GM12878 (cell line): Measurements from ENCODE around the gene MYO7B. TPM values are rescaled to one million over a fixed set of nuclear protein-coding genes. Genes with fewer than 3 reads are reported as not detected.

Experiments
- ATAC-seq: fragments of 200-7000 bp; cut with Tn5 transposase; 3 replicates; pipeline ENCODE4 v1.9.1; 2020; ENCODE audit warnings: mild to moderate bottlenecking, moderate library complexity
- BruUV-seq: library from RNA; stranded (reverse); fragments of 400-500 nt; replicated peaks from 2 replicates; lab custom pipeline; 2021; lab: Mats Ljungman, UMichigan
- CTCF ChIA-PET: fragments of 300-600 bp; sonication (Branson Sonifier 250); formaldehyde crosslinking; extraction: SDS; loops from one replicate; lab custom pipeline; 2021; ENCODE audit warnings: inconsistent platforms; lab: Yijun Ruan, JAX
- POLR2A ChIA-PET: fragments of 350-600 bp; formaldehyde crosslinking; extraction: SDS; loops from one replicate; lab custom pipeline; 2021; ENCODE audit warnings: inconsistent platforms; lab: Charles Lee
- RAD21 ChIA-PET: fragments of 300-600 bp; sonication (Branson Sonifier 250); formaldehyde crosslinking; loops from one replicate; lab custom pipeline; 2023; ENCODE audit warnings: antibody characterized with exemption; ENCODE audit not compliant: unreplicated experiment; lab: Charles Lee
- SMC1A ChIA-PET: fragments of 300-600 bp; sonication (Branson Sonifier 250); formaldehyde crosslinking; loops from one replicate; lab custom pipeline; 2023; ENCODE audit not compliant: unreplicated experiment, uncharacterized antibody; lab: Charles Lee
- DNase-seq: peaks from one replicate; pipeline ENCODE4 v3.0.0-alpha.2; 2011; ENCODE audit warnings: low read depth, low spot score
- FAIRE-seq: peaks from 3 replicates; lab custom pipeline; 2011; peaks lifted over from hg19 to GRCh38; lab: Jason Lieb, UNC
- H2AFZ ChIP-seq: 2 replicates; pipeline ENCODE4 v1.6.0; 2011; ENCODE audit warnings: low read depth, low read length, control low read depth; ENCODE audit not compliant: control insufficient read depth
- H3K27ac ChIP-seq: 2 replicates; pipeline ENCODE4 v1.5.1; 2011; ENCODE audit warnings: control low read depth; ENCODE audit not compliant: control insufficient read depth, insufficient read depth
- H3K27me3 ChIP-seq, 2 experiments: replicated peaks in 1 of 2; 2 replicates each; pipeline versions ENCODE4 v1.6.0 to v1.6.1; 2011; ENCODE audit warnings: low read length in 1 of 2; ENCODE audit not compliant: control insufficient read depth in 2 of 2, insufficient read depth in 2 of 2
- H3K36me3 ChIP-seq, 2 experiments: 2 replicates each; pipeline ENCODE4 v1.5.1; 2011; ENCODE audit warnings: low read length in 1 of 2; ENCODE audit not compliant: control insufficient read depth in 2 of 2, insufficient read depth in 2 of 2
- H3K4me1 ChIP-seq: 2 replicates; pipeline ENCODE4 v1.6.1; 2011; ENCODE audit warnings: mild to moderate bottlenecking, low read length, moderate library complexity, mixed read lengths; ENCODE audit not compliant: control insufficient read depth, insufficient read depth
- H3K4me2 ChIP-seq: 2 replicates; pipeline ENCODE4 v1.6.0; 2011; ENCODE audit warnings: control low read depth; ENCODE audit not compliant: control insufficient read depth, insufficient read depth
- H3K4me3 ChIP-seq: fragments of 200-600 bp; sonication (generic); 2 replicates; pipeline ENCODE4 v1.5.1; 2016
- H3K79me2 ChIP-seq: 2 replicates; pipeline ENCODE4 v1.6.0; 2011; ENCODE audit warnings: low read length; ENCODE audit not compliant: control insufficient read depth, insufficient read depth
- H3K9ac ChIP-seq: 2 replicates; pipeline ENCODE4 v1.8.0; 2011; ENCODE audit warnings: low read length, control low read depth, mixed read lengths; ENCODE audit not compliant: control insufficient read depth, insufficient read depth
- H3K9me3 ChIP-seq: replicated peaks from 3 replicates; pipeline ENCODE4 v1.5.1; 2011; ENCODE audit warnings: mild to moderate bottlenecking, low read length; ENCODE audit not compliant: control insufficient read depth, insufficient read depth
- H4K20me1 ChIP-seq: 2 replicates; pipeline ENCODE4 v1.6.0; 2011; ENCODE audit not compliant: control insufficient read depth, insufficient read depth
- CTCF ChIP-seq, 3 experiments: IDR thresholded peaks in 2 of 3; conservative IDR thresholded peaks in 1 of 3; 2 replicates each; pipeline ENCODE4 v1.5.1; 2011; ENCODE audit warnings: low read depth in 3 of 3, low read length in 3 of 3, mild to moderate bottlenecking in 3 of 3, control low read depth in 2 of 3, moderate library complexity in 2 of 3, inconsistent platforms in 1 of 3, mixed read lengths in 1 of 3; ENCODE audit not compliant: control insufficient read depth in 2 of 3, insufficient read depth in 1 of 3; ENCODE audit errors: extremely low read depth in 1 of 3
- FOXK2 ChIP-seq: fragments of 450-650 bp; IDR thresholded peaks from 2 replicates; pipeline ENCODE4 v1.6.1; 2017; ENCODE audit warnings: mild to moderate bottlenecking, moderate library complexity
- HSF1 ChIP-seq: fragments of 150-350 bp; IDR thresholded peaks from 2 replicates; pipeline ENCODE4 v1.6.1; 2014; ENCODE audit warnings: mild to moderate bottlenecking, low read depth, low read length
- KDM1A ChIP-seq: fragments of 200-600 bp; sonication (generic); IDR thresholded peaks from 2 replicates; pipeline ENCODE4 v1.6.1; 2016; ENCODE audit warnings: borderline replicate concordance
- NFIC ChIP-seq: IDR thresholded peaks from 2 replicates; pipeline ENCODE4 v1.6.1; 2012; ENCODE audit warnings: low read depth, mild to moderate bottlenecking, inconsistent platforms, low read length, moderate library complexity
- NR2F1 ChIP-seq: fragments of 450-650 bp; conservative IDR thresholded peaks from 2 replicates; pipeline ENCODE4 v1.6.1; 2017; ENCODE audit warnings: mild to moderate bottlenecking
- RELA ChIP-seq: fragments of 450-650 bp; IDR thresholded peaks from 2 replicates; pipeline ENCODE4 v1.8.0; 2014; ENCODE audit warnings: borderline replicate concordance; ENCODE audit not compliant: partially characterized antibody
- WGBS: methylation state at CpG from one replicate; pipeline ENCODE4 v1.1.6; 2016; ENCODE audit warnings: low lambda C conversion rate; ENCODE audit not compliant: insufficient replicate concordance, insufficient coverage; ENCODE audit errors: missing lambda C conversion rate; 5-methylcytosine and 5-hydroxymethylcytosine counted together
- in situ Hi-C: fragments of 300-500 bp; cut with MboI; formaldehyde crosslinking; loops from 9 replicates; pipeline ENCODE4 v1.14.3; 2018; ENCODE audit warnings: mixed read lengths
- intact Hi-C: fragments of 100-400 bp; cut with micrococcal nuclease; formaldehyde crosslinking; loops from one replicate; pipeline ENCODE4 v1.14.2; 2022; ENCODE audit not compliant: unreplicated experiment
- polyA plus RNA-seq, 11 experiments: library from polyadenylated mRNA; depleted of rRNA in 4 of 11; unstranded in 6 of 11; stranded (reverse) in 5 of 11; fragments of >200 nt; fragmentation: Nextera tagmentation in 4 of 11; fragmentation: Illumina TruSeq in 1 of 11; extraction: Ambion mirVana in 4 of 11; extraction: Trizol in 1 of 11; gene quantifications; 1 replicate in 1 of 11; 2 replicates in 10 of 11; pipeline versions ENCODE4 v1.2.1 to v1.2.3, GENCODE V29; 2011 to 2016; ENCODE audit warnings: inconsistent platforms in 2 of 11, missing spikeins in 2 of 11, low read depth in 1 of 11
- total RNA-seq, 4 experiments: library from RNA; depleted of rRNA in 3 of 4; stranded (reverse); fragments of >200 nt in 3 of 4; fragmentation: Illumina TruSeq in 1 of 4; extraction: Trizol in 1 of 4; gene quantifications; 2 replicates each; pipeline versions ENCODE4 v1.2.1 to v1.2.3, GENCODE V29; 2013 to 2021

MYO7B gene
- total and polyA plus RNA-seq, 10 of the 15 experiments (the other 5 are each of a cell fraction or from before 2014, with no cell fraction given), result 0.08 to 4.8 (median 1.2) TPM

GRCh38 chr2:127566576-127566975 lies 31.1 kb downstream of the MYO7B start:
- intact Hi-C loops (no loop called here), in situ Hi-C loops (no loop called here)
- ATAC-seq, result no peak
- Histone ChIP-seq H3K27ac (no peak overlapping the region), H4K20me1 (no peaks in the 10 kb centered on the region), H3K4me2 (no peak overlapping the region), H3K4me1 (peaks cover 17% of the 10 kb centered on the region), H3K36me3 (no peaks in the 10 kb centered on the region), H3K79me2 (no peaks in the 10 kb centered on the region), H2AFZ (no peak overlapping the region), H3K27me3 (no peaks in the 10 kb centered on the region; a peak in 2 of 4 replicates), H3K9me3 (no peaks in the 10 kb centered on the region; the same call in 2 of the 3 replicates), H3K4me3 (no peak overlapping the region), H3K9ac (no peak overlapping the region)
- 81% methylated on average over 10 of the region's 10 CpGs for WGBS
- ChIA-PET CTCF (interaction anchor here (0.6 to 1.9 kb wide), 4 partner anchors 8 to 84 kb away, joined by 3 to 7 read pairs (median 4); no protein-coding TSS in a partner anchor), POLR2A (no interaction called here), RAD21 (interaction anchor here (1.4 kb wide), 1 partner anchor 84 kb away, joined by 3 read pairs; no protein-coding TSS in a partner anchor), SMC1A (interaction anchor here (0.7 to 1.1 kb wide), 3 partner anchors 9 to 40 kb away, joined by 3 to 4 read pairs (median 4); partner anchors contain the start of gene IWS1)
- TF ChIP-seq RELA (no peak), KDM1A (no peak), FOXK2 (no peak), NR2F1 (no peak), HSF1 (no peak), CTCF (IDR thresholded peaks at IDR 0.05 in 2 of 3, conservative IDR thresholded peaks at IDR 0.05 in 1 of 3; ENCODE audit: control insufficient read depth in 2 of 3, extremely low read depth in 1 of 3, insufficient read depth in 1 of 3, low read depth in 3 of 3, low read length in 3 of 3) (no peak), NFIC (no peak)
- DNase-seq, result no peak
- no peak for FAIRE-seq
- no TSS peak for BruUV-seq
